GM18502 (cell line): ENCODE measurements around the gene TRIM69.
"Not testable (repeated sequence)": the region's sequence is repeated elsewhere in the genome, so short reads cannot be mapped to it uniquely, and the experiment has no call there.

ENCODE experiments used
- ATAC-seq: cut with Tn5 transposase; IDR thresholded peaks from one replicate; pipeline ENCODE4 v1.9.1; 2021; ENCODE audit warnings: mild to moderate bottlenecking; ENCODE audit not compliant: unreplicated experiment, poor library complexity

Gene TRIM69

GRCh38 chr15:44735482-44736180, 697 bp upstream of the TRIM69 start:
- ATAC-seq = no peak

GRCh38 chr15:44738340-44738984, 2.1 kb downstream of the TRIM69 start:
- no peak for ATAC-seq

GRCh38 chr15:44739222-44739847, 3.0 kb downstream of the TRIM69 start:
- ATAC-seq = not testable (repeated sequence)

GRCh38 chr15:44743454-44743853, 7.1 kb downstream of the TRIM69 start:
- ATAC-seq = not testable (repeated sequence)

- ATAC-seq = no peak
Measured at GRCh38 chr15:44753345-44753744, 17.0 kb downstream of the TRIM69 start.

- ATAC-seq = no peak
Measured at GRCh38 chr15:44763187-44763586, 26.9 kb downstream of the TRIM69 start.

- ATAC-seq = no peak
Measured at GRCh38 chr15:44763848-44764247, 27.5 kb downstream of the TRIM69 start.

- ATAC-seq = no peak
Measured at GRCh38 chr15:44765036-44765435, 28.7 kb downstream of the TRIM69 start.

- ATAC-seq = no peak
Measured at GRCh38 chr15:44769521-44769920, 33.2 kb downstream of the TRIM69 start.

GRCh38 chr15:44770715-44771114, 34.4 kb downstream of the TRIM69 start:
- not testable (repeated sequence) for ATAC-seq

GRCh38 chr15:44775953-44776352, 39.6 kb downstream of the TRIM69 start:
- no peak for ATAC-seq

- no peak for ATAC-seq
Measured at GRCh38 chr15:44779761-44780160, 43.4 kb downstream of the TRIM69 start.

GRCh38 chr15:44780608-44781007, 44.3 kb downstream of the TRIM69 start:
- ATAC-seq = no peak

GRCh38 chr15:44781128-44781810, 44.9 kb downstream of the TRIM69 start:
- no peak for ATAC-seq

GRCh38 chr15:44782516-44782915, 46.2 kb downstream of the TRIM69 start:
- no peak for ATAC-seq

GRCh38 chr15:44784918-44785274, 48.6 kb downstream of the TRIM69 start:
- ATAC-seq = not testable (repeated sequence)

- no peak for ATAC-seq
Measured at GRCh38 chr15:44788748-44789147, 52.4 kb downstream of the TRIM69 start.

GRCh38 chr15:44790215-44790614, 53.9 kb downstream of the TRIM69 start:
- ATAC-seq = no peak

GRCh38 chr15:44790656-44791055, 54.3 kb downstream of the TRIM69 start:
- ATAC-seq = no peak

GRCh38 chr15:44792715-44793114, 56.4 kb downstream of the TRIM69 start:
- ATAC-seq = no peak

- ATAC-seq = no peak
Measured at GRCh38 chr15:44794072-44794471, 57.7 kb downstream of the TRIM69 start.
